GM23338 (cell line): ENCODE results near the gene RALGPS1.

Source experiments
- CTCF ChIP-seq, 2 experiments: fragments of 200-600 bp in 1 of 2; sonication (generic) in 1 of 2; conservative IDR thresholded peaks; 2 replicates each; pipeline versions ENCODE4 v1.5.1 to v1.6.1; 2016 to 2017; ENCODE audit warnings: antibody characterized with exemption in 2 of 2, low read depth in 2 of 2, mild to moderate bottlenecking in 2 of 2, moderate library complexity in 1 of 2
- EZH2phosphoT487 ChIP-seq: fragments of 200-600 bp; sonication (generic); IDR thresholded peaks from one replicate; pipeline ENCODE4 v1.8.1; 2018; ENCODE audit warnings: antibody characterized with exemption; ENCODE audit not compliant: unreplicated experiment

- TF ChIP-seq CTCF (conservative IDR thresholded peaks at IDR 0.05; ENCODE audit: low read depth in 2 of 2) (no peak), EZH2phosphoT487 (no peak)
These were observed 12.8 kb downstream of the RALGPS1 start for GRCh38 chr9:126927419-126927818.
